Hematopoietic multipotent progenitor cell treated with erythropoietin and hydrocortisone succinate and interleukin-3 and kit ligand, for 17 days (in vitro differentiated cells): ENCODE results near the gene RCAN1.

Experiments used
- DNase-seq: peaks from one replicate; pipeline ENCODE4 v3.0.0-alpha.2; 2015; ENCODE audit warnings: low spot score

Gene RCAN1

DNA sequence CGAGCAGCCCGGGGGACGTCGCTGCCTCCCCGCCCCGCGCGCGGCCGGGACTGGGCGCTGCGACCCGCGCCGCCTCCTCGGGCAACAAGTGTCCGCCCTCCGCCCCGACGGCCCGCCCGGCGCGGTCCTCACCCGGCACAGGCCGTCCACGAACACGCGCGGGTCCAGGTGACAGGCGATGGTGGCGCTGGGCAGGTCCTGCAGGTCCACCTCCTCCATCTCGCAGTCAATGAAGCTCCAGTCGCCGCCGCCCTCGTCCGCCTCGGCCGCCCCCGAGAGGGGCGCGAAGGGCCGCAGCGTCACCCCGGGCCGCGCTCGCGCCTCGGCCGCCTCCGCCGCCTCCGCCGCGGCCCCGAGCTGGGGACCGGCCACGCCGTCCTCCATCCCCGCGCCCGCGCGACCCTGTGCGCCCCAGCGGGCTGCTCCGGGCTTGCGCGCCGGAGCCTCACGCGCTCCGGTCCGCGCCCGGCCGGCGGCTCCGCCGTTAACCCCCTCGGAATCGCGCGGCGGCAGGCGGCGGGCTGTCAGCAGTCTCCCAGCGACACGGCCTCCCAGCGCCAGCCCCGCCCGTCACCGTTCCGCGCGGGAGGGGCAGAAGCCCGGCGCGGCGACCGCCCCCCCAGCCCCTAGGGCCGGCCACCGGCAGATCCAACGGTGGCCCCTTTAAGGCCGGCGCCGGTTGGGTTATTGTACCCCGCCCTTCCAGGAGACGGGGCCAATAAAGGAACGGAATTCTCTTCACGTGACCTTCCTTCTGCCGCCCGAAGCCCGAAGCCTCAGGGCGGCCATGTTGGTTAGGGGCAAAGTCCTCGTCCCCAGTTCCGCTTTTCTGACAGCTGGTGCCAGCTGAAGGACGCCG is at the start of gene RCAN1:
TSS of gene RCAN1 (minus strand) at position 486 of the 859 bp plus-strand sequence. CDS start at position 384, 102 bp downstream.
- peak; percentile 94 for DNase-seq

DNA sequence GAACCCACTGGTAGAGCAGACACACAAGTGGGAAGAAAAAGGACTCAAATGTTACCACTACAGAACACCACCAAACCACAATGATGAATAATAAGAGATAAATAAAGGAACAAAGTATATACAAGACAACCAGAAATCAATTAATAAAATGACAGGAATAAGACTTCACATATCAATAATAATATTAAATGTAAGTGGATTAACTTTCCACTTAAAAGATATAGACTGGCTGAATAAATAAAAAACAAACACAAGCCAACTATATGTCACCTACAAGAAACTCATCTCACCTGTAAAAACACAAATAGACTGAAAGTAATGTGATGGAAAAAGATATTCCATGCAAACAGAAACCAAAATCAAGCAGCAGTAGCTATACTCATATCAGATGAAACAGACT is 46.9 kb upstream of the RCAN1 start:
- no peak for DNase-seq

DNA sequence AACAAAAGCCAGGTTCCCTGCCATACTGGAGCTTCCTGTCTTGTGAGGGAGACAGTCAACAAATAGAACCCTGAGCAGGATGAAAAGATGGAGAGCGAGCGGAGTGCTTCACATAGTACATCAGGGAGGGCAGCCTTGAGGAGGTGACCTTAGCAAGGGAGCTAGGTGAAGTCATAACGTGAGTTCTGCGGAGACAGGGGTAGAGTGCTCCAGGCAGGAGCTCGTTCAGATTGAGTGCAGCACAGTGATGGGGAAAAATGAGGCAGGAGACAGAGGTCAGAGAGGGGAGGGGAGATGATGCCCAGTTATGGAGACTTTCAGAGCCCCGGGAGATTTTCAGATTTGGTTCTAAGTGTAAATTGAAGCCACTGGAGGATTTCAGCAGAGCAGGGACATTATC is 38.6 kb upstream of the RCAN1 start:
- DNase-seq = no peak

DNA sequence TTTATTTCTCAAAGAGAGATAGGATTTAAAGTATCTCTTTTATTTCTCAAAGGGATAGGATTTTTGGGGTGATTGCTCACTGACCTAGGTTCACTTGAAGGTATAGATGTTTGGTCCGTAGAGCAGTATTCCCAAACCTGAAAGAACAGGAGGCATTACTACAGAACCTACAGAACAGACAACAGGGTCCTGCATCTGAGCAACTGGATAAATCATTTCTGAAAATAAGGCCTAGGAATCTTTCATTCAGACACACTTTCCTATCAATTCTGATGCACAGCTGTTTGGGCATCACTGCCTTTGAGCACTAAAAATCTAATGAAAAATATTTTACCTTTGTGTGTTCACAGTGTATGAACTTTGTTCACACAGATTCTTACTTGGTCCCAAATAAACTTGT is 36.7 kb upstream of the RCAN1 start:
- DNase-seq = no peak

DNA sequence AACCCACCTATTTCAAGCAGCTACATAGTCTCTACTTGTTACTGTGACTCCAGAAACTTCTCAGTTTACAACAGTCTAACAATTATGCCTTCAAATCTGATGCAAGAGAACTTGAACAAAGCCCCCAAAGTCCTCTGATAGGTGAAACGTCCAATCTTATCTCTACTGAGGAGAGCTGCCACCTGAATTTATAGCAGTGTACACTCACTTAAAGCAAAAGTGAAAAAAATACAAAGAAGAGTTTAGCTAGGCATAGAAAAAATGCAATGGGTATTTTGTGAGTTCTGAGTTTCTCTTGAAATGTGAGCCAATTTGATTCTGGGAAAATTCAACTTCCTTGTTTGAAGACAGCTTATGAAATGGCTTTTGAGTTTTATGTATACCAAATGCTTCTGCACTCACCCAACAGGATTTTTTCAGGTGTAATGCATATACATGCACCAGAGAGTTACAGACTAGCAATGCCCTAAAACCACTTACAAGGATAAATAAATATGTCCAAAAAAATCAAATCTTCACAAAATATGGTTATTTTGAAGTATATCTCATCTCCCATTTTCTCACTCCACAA is 36.0 kb upstream of the RCAN1 start:
- DNase-seq = no peak

DNA sequence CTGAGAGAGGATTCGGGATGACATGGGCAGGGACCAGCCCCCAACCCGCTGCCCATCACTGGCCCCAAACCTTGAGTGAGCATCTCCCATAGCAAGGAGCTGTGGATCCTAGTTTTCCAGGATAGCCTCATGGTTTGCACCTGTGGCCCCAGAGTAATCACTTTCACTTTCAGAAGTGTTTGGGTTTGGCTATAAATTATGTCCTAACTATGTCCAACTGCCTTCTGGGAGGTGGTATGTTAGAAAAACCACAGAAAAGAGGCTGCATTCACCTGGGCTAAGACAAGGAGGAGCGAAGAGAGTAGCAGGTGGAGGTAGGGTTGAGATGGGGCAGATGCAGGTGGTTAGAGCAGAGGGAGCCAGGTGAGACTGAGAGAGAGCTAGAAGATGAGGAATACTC is 34.5 kb upstream of the RCAN1 start:
- no peak for DNase-seq

DNA sequence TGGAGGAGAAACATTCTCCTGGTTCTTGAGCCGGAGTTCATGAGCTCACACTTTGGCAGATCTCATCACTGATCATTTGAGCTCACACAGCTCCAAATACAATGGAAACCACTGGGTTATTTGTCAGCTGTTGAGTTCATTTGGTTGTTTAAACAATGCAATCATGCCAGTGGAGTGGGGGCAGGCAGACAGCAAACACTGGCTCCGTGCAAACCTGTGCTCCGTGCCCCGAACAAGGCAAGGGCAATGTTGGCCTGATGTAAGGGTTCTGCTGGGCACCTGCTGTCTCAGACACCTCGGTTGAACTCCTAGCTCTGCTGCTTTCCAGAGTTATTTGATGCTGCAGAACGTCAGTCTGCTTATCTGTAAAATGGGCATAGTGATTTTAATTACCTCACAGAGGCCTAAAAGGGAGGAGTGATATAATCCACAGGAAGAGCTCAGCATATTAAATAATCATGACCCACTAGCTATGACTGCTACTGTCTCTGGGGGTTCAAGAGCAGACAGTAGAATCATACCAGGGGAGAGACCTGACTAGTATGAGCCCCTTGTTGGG is 33.9 kb upstream of the RCAN1 start:
- no peak for DNase-seq

DNA sequence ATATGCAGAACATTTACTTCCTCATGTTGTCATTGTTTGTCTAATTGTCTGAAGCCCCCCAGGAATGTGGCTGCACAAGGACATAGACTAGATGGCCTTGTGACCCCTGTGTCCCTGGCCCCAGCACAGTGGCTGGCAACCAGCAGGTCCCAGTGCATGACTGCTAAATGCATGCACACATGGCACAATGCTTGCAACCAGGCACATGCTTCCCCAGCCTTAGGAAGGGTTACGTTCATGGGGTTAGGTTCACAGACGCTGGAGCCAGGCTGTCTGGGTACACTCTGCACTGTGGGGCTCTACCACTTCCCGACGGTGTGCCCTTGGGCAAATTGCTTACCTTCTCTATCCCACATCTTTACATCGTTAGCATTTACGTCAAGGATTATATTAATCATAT is 32.6 kb upstream of the RCAN1 start:
- no peak for DNase-seq

DNA sequence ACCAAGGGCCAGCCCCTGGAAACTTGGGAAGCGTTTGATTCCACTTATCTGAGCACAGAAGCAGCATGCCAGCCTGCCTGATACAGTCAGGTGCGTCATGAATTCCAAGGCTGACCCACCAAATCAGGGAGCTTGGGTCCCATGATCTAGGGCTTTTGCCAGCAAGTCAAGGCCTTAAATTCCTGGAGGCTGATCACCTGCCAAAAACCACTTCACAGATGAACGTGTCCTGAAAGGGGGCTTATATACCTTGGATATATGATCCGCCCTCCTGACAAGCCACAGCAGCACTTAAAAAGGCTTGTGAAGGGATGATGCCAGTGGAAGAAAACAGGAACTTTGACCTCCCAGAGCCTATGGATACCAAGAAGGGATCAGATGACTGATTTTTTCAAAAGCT is 29.9 kb upstream of the RCAN1 start:
- no peak for DNase-seq

DNA sequence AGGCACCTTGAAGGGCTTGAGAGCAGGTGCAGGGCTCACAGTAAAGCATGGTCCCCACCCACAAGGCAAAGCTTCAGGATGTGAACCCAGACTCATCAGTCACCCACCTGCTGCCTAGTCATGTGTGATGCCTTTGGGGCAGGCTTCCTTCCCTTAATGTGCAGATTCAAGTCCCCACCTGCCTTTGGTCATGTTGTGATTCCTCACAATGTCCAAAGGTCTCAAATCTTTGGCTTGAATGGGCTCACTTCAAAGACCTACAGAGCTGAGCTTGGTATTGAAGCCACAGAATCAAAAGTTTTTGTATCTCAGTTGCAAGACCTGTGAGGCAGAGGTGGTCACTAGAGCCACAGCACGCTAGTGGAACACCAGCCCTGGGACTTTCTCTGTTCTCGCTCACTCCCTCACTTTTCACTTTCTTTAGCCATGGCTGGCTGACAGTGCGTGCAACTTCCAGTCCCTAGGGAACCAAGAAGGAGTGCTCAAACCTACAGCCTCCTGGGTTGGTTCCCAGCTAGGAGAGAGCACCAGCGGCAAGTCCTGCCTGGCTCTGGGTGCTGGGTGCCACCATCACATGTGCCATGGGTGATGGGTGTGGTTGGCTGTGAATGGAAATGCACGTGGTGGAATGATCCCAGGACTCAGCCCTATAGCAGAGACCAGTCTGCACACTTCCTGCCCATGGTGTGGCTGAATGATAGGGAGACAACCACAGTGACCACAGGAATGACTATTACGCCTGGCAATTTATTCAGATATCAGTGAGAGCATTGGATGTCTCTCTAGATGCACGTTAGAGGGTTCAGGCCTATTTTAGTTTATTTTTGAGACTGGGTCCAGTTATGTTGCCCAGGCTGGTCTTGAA is 27.5 kb upstream of the RCAN1 start:
- DNase-seq = no peak

DNA sequence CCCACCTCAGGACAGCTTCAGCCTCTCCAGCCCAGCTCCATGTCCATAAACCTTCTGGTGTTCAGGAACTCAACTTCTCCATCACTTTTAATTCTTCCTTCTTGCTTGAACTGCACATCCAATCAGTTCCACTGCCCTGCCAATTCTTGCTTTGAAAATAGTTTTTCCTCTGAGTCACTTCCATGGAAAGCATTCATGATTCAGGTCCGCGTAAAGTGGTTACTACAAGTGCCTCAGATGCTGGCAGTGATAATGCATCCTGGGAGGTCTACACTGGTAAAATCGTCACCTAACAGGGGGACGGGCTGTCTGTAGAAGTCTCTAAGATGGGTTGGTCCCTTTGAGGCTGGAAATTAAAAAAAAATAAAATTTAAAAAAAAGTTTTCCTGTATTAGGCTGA is 25.9 kb upstream of the RCAN1 start:
- DNase-seq = no peak

DNA sequence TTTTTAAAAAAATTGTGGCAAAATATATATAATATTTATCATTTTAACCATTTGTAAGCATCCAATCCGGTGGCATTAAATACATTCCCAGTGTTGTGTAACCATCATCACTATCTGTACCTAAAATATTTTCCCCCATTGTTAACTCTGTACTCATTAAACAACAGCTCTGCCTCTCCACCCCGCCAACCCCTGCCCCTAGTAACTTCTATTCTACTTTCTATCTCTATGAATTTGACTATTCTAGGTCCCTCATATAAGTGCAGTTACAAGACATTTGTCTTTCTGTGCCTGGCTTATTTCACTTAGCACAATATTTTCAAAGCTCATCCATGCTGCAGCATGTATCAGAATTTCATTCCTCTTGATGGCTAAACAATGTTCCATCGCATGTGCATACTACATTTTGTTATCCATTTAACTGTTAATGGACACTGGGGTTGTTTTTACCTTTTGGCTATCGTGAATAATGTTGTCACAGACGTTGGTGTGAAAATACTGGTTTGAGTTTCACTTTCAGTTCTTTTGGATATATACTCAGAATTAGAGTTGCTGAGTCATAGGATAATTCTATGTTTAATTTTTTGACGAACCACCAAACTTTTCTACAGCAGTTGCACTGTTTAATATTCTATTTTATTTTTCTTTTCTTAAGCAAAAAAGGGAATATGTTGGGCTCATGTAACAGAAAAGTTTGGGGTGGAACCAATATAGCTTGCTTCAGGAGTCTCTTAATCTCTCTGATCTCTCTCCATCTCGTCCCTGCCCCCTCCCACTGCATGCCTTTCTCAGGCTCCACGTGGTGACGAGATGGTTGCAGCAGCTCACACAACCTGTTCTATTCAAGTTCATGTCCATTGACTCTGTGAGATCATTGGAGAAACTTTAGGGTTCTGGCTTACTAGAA is 25.2 kb upstream of the RCAN1 start:
- DNase-seq = peak; percentile 19

DNA sequence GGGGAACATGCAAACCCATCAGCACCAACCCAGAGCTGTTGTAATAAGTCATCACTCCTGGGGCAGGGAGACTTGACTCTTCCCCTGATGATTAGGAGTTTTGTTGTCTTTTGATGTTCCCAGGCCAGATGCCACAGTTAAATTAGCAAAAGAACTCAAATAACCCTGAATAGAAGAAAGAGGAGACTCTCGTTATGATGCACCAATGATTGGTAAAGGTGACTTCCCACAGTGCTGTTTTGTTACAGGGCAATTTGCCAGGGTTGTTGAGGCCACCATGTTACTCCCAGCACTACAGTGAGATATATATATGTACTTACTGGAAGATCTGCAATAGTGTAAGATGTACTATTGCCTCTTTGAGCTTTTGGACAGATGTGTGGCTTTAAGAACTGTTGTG is 24.3 kb upstream of the RCAN1 start:
- DNase-seq = no peak

DNA sequence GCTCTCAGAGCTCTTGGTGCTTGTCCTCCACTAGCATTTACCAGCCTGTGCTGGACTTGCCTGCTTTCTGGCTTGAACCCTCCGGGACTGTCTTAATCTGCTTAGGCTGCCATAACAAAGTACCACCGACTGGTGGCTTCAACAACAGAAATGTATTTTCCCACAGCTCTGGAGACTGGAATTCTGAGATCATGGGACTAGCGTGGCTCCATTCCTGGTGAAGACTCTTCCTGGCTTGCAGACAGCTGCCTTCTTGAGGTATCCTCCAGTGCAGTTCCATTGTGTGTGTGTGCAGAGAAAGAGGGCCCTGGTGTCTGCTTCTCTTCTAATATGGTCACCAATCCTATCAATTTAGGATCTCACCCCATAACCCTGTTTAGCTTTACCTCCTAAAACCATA is 22.0 kb upstream of the RCAN1 start:
- DNase-seq = no peak

DNA sequence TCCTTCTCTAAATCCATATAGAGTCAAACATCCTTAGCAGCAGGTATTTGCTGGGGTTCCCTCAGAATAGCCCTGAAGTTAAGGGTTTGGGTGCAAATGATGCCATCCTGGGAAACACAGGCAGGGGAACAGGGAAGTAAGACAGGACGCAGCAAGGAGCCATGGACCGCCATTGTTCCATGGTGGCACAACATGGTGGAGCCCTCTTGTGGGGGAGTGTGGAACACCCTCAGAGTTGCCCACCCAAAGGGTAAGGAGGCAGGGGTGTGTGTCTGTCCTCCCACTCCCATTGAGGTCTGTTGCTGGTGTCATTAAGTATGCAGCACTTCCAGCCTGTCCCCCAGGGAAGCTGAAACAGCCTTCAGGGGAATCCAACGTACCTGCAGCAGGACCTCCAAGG is 20.4 kb upstream of the RCAN1 start:
- DNase-seq = no peak

DNA sequence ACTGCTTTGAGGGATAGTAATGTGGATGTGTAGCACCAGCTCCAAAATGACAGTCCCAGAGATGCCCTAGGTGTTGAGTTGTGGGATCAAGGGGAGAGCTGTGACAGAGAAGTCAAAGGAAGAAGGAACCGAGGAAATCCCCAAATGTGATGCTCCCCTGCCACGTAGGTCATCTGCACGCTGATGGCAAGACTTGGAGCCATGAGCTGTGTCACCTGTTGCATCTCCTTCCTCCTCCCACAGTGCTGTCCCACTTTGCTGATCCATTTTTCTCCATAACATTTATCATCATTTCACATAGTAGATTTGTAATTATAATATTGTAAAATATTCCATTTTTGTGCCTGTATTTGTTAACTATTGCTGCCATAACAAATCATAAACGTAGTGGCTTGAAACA is 17.6 kb upstream of the RCAN1 start:
- DNase-seq = no peak

DNA sequence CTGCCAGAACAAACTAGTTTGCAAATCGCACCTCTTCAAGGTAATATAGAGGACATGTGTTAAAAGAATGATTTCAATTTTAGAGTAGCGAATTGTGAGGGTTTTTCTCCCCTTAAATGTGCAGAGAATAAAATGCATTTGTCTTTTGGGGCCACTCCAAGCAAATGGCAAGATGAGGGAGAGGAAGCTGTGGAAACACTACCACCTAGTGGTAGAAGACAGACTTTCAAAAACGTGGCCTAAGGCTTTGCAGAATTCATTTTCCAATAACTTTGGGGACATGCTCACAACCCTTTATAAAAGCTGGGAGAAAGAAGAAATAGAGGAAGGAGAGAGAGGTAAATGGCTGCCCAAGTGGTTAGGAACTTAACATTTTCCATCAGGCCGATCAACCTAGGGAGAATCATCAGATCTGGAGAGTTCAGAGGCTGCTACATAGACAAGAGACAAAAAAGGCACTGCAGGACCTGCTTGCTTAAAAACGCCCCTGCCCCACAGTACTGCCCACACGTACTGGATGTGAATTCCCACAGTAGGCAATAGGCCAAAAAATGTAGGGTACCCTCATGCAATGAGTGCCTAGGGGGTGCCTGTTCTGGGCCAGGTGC is 15.7 kb upstream of the RCAN1 start:
- peak; percentile 62 for DNase-seq

DNA sequence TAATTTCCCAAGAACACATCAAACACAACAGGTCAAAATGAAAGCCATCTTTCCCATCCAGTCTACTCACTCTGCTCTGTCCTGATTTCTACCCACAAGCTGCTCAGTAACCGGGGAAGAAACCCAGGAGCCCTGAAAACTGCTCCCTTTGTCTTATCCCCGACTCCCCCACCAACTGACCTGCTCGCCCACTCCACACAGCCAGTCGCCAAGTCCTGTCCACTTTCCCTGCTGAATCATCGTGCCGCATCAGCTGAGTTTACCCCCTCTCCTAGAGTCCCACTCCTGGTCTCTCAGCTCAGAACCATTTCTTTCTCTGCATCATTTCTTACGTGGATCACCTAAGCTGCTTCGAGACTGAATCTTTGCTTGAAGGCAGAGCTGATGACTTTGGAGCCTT is 11.2 kb upstream of the RCAN1 start:
- DNase-seq = no peak

DNA sequence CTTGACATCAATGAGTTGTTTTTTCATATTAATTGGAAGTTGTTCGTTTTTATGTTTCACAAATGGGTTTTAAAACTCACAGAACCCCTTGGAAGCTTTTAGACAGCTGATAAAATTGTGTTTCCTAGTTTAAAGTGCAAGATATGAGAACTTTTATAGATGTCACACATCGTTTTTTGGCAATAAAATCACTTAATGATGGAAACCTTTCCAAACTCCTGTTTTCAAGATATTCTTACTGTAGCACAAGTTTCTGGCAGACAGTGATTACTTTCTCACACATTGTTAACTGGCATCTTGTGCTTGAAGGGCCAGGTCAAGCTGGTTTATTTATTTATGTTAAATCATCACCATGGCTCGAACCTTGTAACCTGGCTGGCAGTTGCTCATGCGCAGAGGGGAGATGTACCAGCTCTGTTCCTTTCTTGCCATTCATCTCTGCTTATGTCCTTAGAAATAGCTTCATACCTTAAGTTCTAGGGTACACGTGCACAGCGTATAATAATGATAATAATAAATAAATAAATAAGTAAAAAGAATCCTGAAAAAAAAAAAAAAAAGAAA is 10.2 kb upstream of the RCAN1 start:
- no peak for DNase-seq

DNA sequence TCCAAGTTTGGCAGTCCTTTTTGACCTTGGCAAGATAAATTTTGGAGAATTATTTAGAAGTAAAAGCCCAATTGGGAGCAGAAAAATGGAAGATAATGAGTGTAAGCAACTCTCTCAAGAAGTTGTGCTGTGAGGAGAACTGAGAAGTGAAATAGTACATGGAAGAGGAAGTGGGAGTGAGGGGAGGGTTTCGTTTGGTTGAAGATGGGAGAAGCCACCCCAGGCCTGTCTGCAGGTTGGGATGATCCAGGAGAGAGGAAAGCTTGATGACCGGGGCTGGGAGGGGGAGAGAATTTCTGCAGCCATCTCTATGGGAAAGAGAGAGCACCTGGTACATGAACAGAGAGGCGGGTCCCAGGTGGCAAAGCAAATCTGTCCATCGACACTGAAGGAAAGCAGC is 8.6 kb upstream of the RCAN1 start:
- DNase-seq = no peak
